Endothelial cell of umbilical vein (primary cell): Measurements from ENCODE around the gene LSR.

Experiments
- POLR2A ChIP-seq: IDR thresholded peaks from 2 replicates; pipeline ENCODE4 v1.6.1; 2012; ENCODE audit warnings: low read depth, mild to moderate bottlenecking, control low read depth, low read length
- TF ChIP-seq, protein P1 (sequence below), 2 donors: IDR thresholded peaks; 1 replicate in 1 of 2; 2 replicates in 1 of 2; pipeline ENCODE4 v1.5.1; 2011; ENCODE audit warnings: low read length in 2 of 2, mild to moderate bottlenecking in 2 of 2, moderate library complexity in 2 of 2, control low read depth in 1 of 2, inconsistent platforms in 1 of 2, low read depth in 1 of 2; ENCODE audit not compliant: insufficient read depth in 1 of 2; ENCODE audit errors: extremely low read depth in 1 of 2

GRCh38 chr19:35270381-35270811 lies 21.6 kb downstream of the LSR start:
- TF ChIP-seq, protein P1, sequence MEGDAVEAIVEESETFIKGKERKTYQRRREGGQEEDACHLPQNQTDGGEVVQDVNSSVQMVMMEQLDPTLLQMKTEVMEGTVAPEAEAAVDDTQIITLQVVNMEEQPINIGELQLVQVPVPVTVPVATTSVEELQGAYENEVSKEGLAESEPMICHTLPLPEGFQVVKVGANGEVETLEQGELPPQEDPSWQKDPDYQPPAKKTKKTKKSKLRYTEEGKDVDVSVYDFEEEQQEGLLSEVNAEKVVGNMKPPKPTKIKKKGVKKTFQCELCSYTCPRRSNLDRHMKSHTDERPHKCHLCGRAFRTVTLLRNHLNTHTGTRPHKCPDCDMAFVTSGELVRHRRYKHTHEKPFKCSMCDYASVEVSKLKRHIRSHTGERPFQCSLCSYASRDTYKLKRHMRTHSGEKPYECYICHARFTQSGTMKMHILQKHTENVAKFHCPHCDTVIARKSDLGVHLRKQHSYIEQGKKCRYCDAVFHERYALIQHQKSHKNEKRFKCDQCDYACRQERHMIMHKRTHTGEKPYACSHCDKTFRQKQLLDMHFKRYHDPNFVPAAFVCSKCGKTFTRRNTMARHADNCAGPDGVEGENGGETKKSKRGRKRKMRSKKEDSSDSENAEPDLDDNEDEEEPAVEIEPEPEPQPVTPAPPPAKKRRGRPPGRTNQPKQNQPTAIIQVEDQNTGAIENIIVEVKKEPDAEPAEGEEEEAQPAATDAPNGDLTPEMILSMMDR (IDR thresholded peaks at IDR 0.05; ENCODE audit: extremely low read depth in 1 of 2, insufficient read depth in 1 of 2, low read depth in 1 of 2, low read length in 2 of 2): no peak
- no peak for TF ChIP-seq POLR2A
